ENCODE measurements around the gene ERN1.
"Not testable (repeated sequence)": the region's sequence is repeated elsewhere in the genome, so short reads cannot be mapped to it uniquely, and the experiment has no call there.

The ERN1 gene

DNA sequence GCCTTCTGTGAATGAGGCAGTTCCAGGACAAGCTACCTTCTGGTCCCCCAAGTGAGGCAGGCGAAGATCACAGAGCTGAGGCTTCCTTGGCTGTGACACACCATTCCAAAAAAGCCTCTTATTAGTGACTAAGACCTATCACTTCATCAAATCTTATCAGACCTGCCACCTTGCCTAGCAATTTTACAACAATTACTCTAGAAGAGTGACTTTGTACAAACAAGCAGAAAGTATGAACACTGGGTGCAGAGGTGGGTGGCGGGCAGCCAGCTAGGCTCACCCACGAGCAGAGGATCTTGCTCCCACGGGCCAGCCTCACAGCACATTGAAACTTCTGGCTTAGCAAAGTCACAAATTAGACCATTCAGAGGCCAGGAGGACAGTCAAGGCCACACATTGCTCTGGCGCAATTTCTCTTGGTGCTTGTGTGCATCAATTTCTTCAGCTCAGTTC lies 107.3 kb downstream of the ERN1 start:
- DNase-seq, result no peak

DNA sequence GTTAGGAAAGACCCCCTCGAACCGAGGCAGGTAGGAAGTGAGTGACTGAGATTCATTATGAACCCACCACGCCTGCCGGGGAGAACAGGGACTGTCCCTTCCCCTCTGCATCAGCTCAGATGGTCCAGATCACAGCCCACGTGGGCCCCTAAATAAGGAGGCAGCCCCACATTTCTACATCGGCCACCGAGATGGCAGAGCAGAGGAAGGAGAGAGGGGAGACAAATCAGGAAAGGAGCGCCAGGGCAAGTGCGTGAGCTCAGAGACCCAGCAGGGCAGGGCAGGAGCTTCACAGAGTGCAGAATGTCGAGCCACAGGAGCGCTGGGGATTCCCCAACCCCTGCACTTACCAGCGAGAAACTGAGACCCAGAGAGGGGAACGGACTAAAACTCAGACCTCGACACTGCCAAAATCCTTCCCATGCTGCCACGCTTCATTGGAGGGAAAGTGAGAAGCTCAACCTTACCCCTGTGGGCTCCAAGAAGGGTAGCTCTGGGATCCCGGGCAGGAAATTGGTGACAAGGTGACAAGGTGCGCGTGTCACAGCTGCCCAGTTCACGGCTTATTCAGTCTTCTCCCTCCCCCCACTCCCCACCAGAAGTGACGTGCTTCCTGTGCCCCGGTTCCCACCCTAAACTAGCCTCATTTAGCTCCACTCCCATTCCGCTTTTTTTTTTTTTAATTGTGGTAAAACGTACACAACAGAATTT lies 109.7 kb downstream of the ERN1 start, which contains the start of gene ICAM2:
Gene ICAM2, minus strand, starts transcription at position 578 of the 711 bp plus-strand sequence. CDS start 13,942 bp downstream, outside the sequence.
- DNase-seq, result peak; percentile 78

DNA sequence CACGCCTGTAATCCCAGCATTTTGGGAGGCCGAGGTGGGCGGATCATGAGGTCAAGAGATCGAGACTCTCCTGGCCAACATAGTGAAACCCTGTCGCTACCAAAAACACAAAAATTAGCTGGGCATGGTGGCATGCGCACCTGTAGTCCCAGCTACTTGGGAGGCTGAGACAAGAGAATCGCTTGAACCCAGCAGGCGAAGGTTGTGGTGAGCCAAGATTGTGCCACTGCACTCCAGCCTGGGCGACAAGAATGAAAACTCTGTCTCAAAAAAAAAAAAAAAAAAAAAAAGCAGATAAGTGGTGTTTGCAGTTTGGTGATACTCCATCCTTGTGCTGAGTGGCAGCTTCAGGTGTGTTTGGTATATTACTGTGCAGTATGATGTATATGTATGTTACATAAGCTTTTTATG lies 110.4 kb downstream of the ERN1 start:
- not testable (repeated sequence) for DNase-seq

DNA sequence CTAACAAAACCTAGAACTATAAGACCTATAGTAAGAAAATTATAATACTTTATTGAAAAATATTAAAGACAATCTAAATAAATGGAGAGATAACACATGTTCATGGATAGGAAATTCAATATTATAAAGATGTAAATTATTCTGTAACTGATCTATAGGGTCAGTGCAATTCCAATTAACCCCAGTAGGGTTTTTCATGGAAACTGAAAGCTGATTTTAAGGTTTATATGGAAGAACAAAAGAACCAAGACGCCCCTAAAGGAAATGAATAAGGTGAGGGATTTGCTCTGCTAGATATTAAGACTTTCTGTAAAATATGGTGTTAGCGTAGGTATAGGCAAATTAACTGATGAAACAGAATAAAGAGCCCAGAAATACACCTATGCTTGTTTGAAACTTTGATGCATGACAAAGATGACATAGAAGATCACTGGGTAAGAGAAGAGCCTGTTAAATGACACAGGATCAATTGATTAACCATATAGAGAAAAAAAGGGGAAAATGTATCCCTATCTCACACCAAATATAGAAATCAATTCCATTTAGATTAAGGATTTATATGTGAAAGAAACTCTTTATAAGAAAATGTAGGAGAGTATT lies 112.5 kb downstream of the ERN1 start:
- no peak for DNase-seq

- no peak for DNase-seq
Observed at GRCh38 chr17:64016974-64017373, 113.0 kb downstream of the ERN1 start.

DNA sequence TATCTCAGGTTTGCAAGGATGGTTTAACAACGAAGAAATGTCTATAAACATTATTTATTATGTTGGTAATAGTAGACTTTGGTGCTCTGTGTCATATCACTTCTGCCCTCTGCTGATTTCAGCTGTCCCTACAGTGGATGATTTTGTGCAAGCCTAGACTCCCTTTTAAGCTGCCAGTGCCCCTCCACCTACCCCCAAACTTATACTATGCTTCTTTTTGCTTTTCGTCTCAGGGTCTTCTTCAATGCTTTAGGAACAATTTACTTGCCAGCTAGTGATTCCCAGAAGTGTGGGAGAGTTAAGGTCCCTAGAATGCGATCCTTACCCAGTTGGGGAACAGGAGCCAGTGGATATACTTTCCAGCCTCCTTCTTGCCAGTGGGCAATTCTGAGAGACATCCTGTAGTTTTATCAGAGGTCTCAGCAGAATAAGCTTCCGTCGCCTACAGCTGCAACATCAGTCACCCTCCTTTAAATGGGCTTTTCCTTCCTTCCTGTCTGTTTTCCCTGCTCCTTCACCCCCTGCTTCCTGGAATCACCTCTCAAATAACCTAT lies 113.6 kb downstream of the ERN1 start:
- no peak for DNase-seq

DNA sequence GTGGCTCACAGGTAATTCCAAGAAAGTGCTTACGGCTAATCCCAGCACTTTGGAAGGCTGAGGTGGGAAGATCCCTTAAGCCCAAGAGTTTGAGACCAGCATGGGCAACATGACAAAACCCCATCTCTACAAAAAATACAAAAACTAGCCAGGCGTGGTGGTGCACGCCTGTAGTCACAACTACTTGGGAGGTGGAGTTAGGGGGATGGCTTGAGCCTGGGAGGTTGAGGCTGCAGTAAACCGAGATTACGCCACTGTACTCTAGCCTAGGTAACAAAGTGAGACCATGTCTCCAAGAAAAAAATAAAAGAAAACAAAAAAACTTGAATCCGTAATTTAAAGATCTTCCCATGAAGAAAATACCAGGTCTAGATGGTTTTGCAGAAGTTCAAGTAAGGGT lies 114.5 kb downstream of the ERN1 start:
- DNase-seq, result no peak

GRCh38 chr17:64009571-64010402 lies 120.2 kb downstream of the ERN1 start:
- DNase-seq, result no peak

DNA sequence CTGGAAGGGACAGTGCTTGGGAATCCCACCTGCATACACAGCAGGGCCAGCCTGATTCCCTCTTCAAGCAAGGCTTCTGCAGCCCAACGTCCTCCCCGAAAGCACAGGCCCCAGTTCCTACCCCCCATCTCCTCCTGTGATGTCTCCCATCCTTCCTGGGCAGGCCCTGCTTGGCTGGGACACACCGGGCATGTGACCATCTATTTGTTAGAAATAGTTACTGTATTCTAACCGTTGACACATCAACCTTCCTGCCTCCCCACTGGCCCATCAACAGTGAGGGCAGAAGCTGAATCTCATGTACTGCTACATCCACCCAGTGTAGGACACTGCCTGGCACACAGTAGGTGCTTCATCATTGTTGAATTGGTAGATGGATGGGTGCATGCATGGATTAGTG lies 121.1 kb downstream of the ERN1 start:
- DNase-seq, result no peak

GRCh38 chr17:64008346-64008745 lies 121.6 kb downstream of the ERN1 start:
- DNase-seq, result no peak

- no peak for DNase-seq
Observed at GRCh38 chr17:64007838-64008282, 122.1 kb downstream of the ERN1 start.

- DNase-seq, result not testable (repeated sequence)
Observed at GRCh38 chr17:64007089-64007837, 122.7 kb downstream of the ERN1 start.

GRCh38 chr17:64006361-64007088 lies 123.4 kb downstream of the ERN1 start:
- DNase-seq, result no peak

DNA sequence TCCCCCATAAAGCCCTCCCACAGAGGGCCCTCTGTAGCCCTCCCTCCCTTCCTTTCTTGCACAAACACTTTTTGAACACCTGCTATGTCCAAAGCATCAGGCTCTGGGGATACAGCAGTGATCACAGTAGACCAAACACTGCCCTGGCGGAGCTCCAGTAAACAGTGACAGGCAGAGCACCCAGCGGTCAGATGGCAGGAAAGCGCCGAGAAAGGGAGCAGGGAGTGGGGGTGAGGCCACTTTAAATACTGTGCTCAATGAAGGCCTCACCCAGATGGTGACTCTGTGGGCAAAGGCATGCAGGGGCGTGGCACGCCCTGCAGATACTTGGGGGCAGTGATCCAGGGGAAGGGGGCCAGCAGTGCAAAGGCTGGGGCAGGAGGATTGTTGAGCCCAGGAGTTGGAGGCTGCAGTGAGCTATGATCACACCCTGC lies 124.2 kb downstream of the ERN1 start:
- peak; percentile 87 for DNase-seq

DNA sequence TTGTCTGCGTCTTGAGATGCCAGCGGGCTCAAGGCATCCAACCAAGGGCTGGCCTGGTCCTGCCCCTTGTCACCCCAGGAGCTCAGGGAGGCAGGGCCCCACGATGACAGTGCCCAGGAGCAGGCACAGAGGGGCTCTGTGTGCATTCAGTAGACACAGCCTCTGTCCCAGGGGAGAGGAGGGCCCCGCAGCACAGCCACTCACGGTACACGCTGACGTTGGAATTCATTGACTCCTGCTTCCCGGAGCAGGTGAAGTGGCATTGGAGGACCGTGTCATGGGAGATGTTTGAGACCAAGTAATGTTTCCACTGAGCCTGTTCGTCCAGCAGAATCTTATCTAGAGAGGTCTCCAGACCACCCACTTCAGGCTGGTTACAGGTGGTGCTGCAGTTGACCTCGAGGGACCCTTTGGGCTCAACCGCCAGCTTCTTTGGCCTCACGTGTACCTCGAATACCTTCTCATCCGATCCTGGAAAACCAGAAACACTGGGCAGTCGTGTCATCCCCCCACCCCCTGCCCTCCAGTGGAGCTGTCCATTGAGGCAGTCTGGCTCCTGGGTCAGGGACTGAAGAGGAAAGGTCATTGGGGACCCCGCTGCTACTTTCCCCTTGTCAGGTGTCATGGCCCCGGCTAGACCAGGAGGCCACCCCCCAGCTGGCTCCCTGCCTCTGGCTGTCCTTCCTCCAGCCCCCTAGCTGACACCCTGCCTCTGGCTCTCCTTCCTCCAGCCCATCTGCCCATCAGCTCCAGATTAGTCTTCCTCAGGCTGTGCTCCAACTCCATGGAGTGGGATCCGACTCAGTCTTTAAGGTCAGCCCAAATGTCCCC lies 124.8 kb downstream of the ERN1 start:
- no peak for DNase-seq

- DNase-seq, result no peak
Observed at GRCh38 chr17:64004218-64004770, 125.7 kb downstream of the ERN1 start.

DNA sequence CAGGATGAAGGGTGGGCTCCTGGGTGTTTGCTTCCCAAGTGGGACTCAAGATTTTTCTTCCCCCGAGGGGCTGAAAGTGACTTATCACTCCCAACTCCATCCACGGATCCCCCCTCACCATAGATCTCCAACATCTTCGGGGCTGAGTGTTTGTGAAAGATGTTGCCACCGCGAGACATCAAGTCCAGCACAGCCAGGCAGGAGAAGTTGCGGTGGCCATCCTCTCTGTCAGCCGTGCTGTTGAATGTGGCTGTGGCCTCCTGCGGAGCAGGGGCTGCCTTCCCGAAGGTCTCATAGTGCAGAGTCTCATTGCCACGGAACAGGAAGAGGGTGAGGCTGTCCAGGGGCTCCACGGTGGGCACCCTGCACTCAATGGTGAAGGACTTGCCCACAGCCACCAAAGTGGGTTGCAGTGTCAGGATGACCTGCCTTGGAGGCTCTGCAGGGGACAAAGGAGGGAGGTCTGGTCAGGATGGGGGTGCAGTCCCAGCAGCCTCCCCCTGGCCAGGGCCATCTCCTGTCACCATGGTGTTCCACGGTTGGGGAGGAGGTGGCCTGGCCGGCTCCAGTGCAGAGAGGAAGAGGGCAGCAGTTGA lies 126.3 kb downstream of the ERN1 start:
- DNase-seq, result no peak

DNA sequence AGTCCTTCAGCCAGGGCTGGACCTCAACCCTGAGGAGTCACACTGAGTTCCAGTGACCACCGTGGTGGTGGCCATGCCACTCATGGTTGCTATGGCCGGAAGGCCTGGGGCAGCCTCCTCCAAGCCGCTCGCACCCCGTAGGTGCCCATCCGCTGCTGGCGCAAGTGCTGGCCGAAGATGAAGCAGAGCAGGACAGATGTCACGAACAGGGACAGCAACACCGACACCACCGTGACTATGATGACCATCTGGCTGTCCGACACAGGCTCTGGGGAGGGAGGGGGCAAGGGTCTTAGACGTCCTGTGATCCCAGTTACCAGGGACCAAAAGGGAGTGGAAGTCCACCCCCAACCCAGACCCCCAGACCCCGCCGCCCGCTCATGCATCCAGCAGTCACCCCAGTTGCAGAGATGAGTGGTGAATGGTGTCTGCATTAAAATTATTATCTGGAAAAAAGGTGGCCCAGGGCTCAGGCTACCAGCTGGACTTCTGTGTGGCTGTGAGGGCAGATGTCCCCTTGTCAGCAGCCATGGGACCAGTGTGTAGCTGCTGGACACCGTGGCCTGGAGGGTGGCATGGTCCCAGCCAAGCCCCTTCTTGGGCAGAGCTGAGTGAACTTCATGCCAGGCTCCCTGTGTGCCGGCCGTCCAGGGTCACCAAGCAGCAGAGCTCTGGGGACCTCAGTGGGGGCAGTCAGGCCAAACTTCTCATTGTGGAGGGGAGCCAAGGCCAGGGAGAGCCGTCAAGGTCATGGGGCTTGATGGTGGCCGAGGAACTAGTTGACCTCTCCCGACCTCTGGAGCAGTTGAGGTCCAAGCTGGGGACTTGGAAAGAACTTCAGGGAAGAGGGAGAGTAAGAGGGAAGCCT lies 127.1 kb downstream of the ERN1 start:
- DNase-seq, result no peak

Data from NCI-H774 (cell line).